Endothelial cell of umbilical vein (primary cell): ENCODE data around the gene CEP250. TPM values are rescaled to one million over a fixed set of nuclear protein-coding genes. Genes with fewer than 3 reads are reported as not detected.

ENCODE experiments used
- BruUV-seq: library from RNA; stranded (reverse); fragments of 400-500 nt; replicated peaks from 2 replicates; lab custom pipeline; 2021; lab: Mats Ljungman, UMichigan
- CTCF ChIA-PET: fragments of 300-600, 350-600 bp; sonication (Branson Sonifier 250); formaldehyde crosslinking; loops from one replicate; lab custom pipeline; 2021; ENCODE audit warnings: antibody characterized with exemption, inconsistent platforms; lab: Charles Lee
- POLR2A ChIA-PET: fragments of 300-600, 350-600 bp; sonication (Branson Sonifier 250); formaldehyde crosslinking; loops from one replicate; lab custom pipeline; 2021; ENCODE audit warnings: antibody characterized with exemption, inconsistent platforms; lab: Charles Lee
- DNase-seq: peaks from one replicate; pipeline ENCODE4 v3.0.0-alpha.2; 2011; ENCODE audit warnings: low read depth, low spot score
- FAIRE-seq: peaks from 2 replicates; lab custom pipeline; 2011; peaks lifted over from hg19 to GRCh38; lab: Jason Lieb, UNC
- H2AFZ ChIP-seq: 2 replicates; pipeline ENCODE4 v1.6.0; 2012; ENCODE audit warnings: low read depth, low read length, control low read depth, inconsistent platforms
- H3K27ac ChIP-seq: 2 replicates; pipeline ENCODE4 v1.5.1; 2011; ENCODE audit warnings: low read depth, mild to moderate bottlenecking, control low read depth, low read length, moderate library complexity; ENCODE audit not compliant: insufficient read depth
- H3K27me3 ChIP-seq, 2 experiments: 2 replicates each; pipeline versions ENCODE4 v1.6.0 to v1.6.1; 2011; ENCODE audit warnings: low read length in 2 of 2, mixed read lengths in 1 of 2; ENCODE audit not compliant: control insufficient read depth in 2 of 2, insufficient read depth in 2 of 2
- H3K36me3 ChIP-seq, 2 experiments: 2 replicates in 1 of 2; 3 replicates in 1 of 2; pipeline ENCODE4 v1.5.1; 2011; ENCODE audit warnings: low read length in 2 of 2, mild to moderate bottlenecking in 1 of 2, moderate library complexity in 1 of 2; ENCODE audit not compliant: control insufficient read depth in 2 of 2, insufficient read depth in 2 of 2; ENCODE audit errors: extremely low read depth in 1 of 2
- H3K4me1 ChIP-seq: 3 replicates; pipeline ENCODE4 v1.5.1; 2011; ENCODE audit warnings: mild to moderate bottlenecking, low read length; ENCODE audit not compliant: control insufficient read depth, insufficient read depth; ENCODE audit errors: extremely low read depth
- H3K4me2 ChIP-seq: 2 replicates; pipeline ENCODE4 v1.6.1; 2011; ENCODE audit warnings: low read length, control low read depth, mixed read lengths; ENCODE audit not compliant: insufficient read depth
- H3K4me3 ChIP-seq, 3 experiments: fragments of 200-600 bp in 1 of 3; sonication (generic), shearing (Covaris generic) in 1 of 3; replicated peaks in 1 of 3; 2 replicates each; pipeline ENCODE4 v1.5.1; 2011 to 2016; ENCODE audit warnings: control low read depth in 3 of 3, low read length in 3 of 3, mild to moderate bottlenecking in 2 of 3, inconsistent platforms in 1 of 3, low read depth in 1 of 3, moderate library complexity in 1 of 3; ENCODE audit not compliant: insufficient read depth in 1 of 3
- H3K79me2 ChIP-seq: 2 replicates; pipeline ENCODE4 v1.6.0; 2012; ENCODE audit warnings: low read length, inconsistent platforms; ENCODE audit not compliant: control insufficient read depth, insufficient read depth
- H3K9ac ChIP-seq: replicated peaks from 2 replicates; pipeline ENCODE3; 2011; ENCODE audit warnings: low read length, control low read depth; ENCODE audit not compliant: insufficient read depth; ENCODE audit errors: extremely low read depth
- H3K9me1 ChIP-seq: replicated peaks from 3 replicates; pipeline ENCODE4 v1.6.0; 2011; ENCODE audit warnings: mild to moderate bottlenecking, low read length; ENCODE audit not compliant: control insufficient read depth, insufficient read depth; ENCODE audit errors: extremely low read depth
- H3K9me3 ChIP-seq: replicated peaks from 2 replicates; pipeline ENCODE4 v1.5.1; 2012; ENCODE audit warnings: low read length, inconsistent platforms; ENCODE audit not compliant: control insufficient read depth, insufficient read depth
- H4K20me1 ChIP-seq: replicated peaks from 2 replicates; pipeline ENCODE3; 2011; ENCODE audit warnings: mild to moderate bottlenecking, low read length; ENCODE audit not compliant: control insufficient read depth, insufficient read depth; ENCODE audit errors: extremely low read depth
- EZH2 ChIP-seq: IDR thresholded peaks from 2 replicates; pipeline ENCODE4 v1.6.1; 2012; ENCODE audit warnings: borderline replicate concordance, low read depth, mild to moderate bottlenecking, moderate library complexity, low read length, inconsistent platforms; ENCODE audit not compliant: severe bottlenecking
- FOS ChIP-seq: IDR thresholded peaks from 2 replicates; pipeline ENCODE4 v1.6.1; 2011; ENCODE audit warnings: mild to moderate bottlenecking, low read length, moderate library complexity, borderline replicate concordance; ENCODE audit not compliant: insufficient read depth
- GATA2 ChIP-seq: IDR thresholded peaks from 2 replicates; pipeline ENCODE4 v1.7.0; 2011; ENCODE audit warnings: low read depth, mild to moderate bottlenecking, moderate library complexity, mixed read lengths, low read length; ENCODE audit not compliant: insufficient read length, insufficient read depth
- JUN ChIP-seq: IDR thresholded peaks from 2 replicates; pipeline ENCODE4 v1.6.1; 2011; ENCODE audit warnings: borderline replicate concordance, low read depth; ENCODE audit not compliant: insufficient read length, insufficient read depth
- MYC ChIP-seq: IDR thresholded peaks from one replicate; pipeline ENCODE4 v1.6.1; 2011; ENCODE audit warnings: mild to moderate bottlenecking, low read depth, low read length
- POLR2A ChIP-seq: IDR thresholded peaks from 2 replicates; pipeline ENCODE4 v1.6.1; 2012; ENCODE audit warnings: low read depth, mild to moderate bottlenecking, control low read depth, low read length
- POLR2AphosphoS5 ChIP-seq: IDR thresholded peaks from 2 replicates; pipeline ENCODE4 v1.6.1; 2012; ENCODE audit warnings: low read depth, mild to moderate bottlenecking, control low read depth, low read length, moderate library complexity; ENCODE audit not compliant: insufficient read depth
- dilution Hi-C: fragments of 300-500 bp; cut with MboI; formaldehyde crosslinking; loops from one replicate; pipeline ENCODE4 v1.15.0; 2019; ENCODE audit warnings: low sequenced_read_pairs; ENCODE audit not compliant: extremely low pct_ligation_motif_present
- intact Hi-C: fragments of 100-400 bp; cut with micrococcal nuclease; formaldehyde crosslinking; loops from one replicate; pipeline ENCODE4 v1.10.0; 2022
- polyA plus RNA-seq, 4 experiments: library from polyadenylated mRNA; depleted of rRNA in 3 of 4; stranded (reverse) in 3 of 4; unstranded in 1 of 4; fragments of >200 nt; gene quantifications; 2 replicates each; pipeline versions ENCODE4 v1.2.1 to v1.2.3, GENCODE V29; 2011 to 2012; ENCODE audit warnings: missing spikeins in 1 of 4
- total RNA-seq: library from RNA; stranded (reverse); gene quantifications from 2 replicates; pipeline ENCODE4 v1.2.3, GENCODE V29; 2021
- TF ChIP-seq, protein P1 (sequence below), 2 donors: IDR thresholded peaks; 1 replicate in 1 of 2; 2 replicates in 1 of 2; pipeline ENCODE4 v1.5.1; 2011; ENCODE audit warnings: low read length in 2 of 2, mild to moderate bottlenecking in 2 of 2, moderate library complexity in 2 of 2, control low read depth in 1 of 2, inconsistent platforms in 1 of 2, low read depth in 1 of 2; ENCODE audit not compliant: insufficient read depth in 1 of 2; ENCODE audit errors: extremely low read depth in 1 of 2
- TF ChIP-seq, protein P2 (sequence below): IDR thresholded peaks from 2 replicates; pipeline ENCODE4 v1.6.1; 2011; ENCODE audit not compliant: insufficient read depth, insufficient read length

CEP250 gene
- total and polyA plus RNA-seq, 2 donors (not counting 3 experiments of a cell fraction or from before 2014, with no cell fraction given), result 5.3 to 58.9 TPM

DNA sequence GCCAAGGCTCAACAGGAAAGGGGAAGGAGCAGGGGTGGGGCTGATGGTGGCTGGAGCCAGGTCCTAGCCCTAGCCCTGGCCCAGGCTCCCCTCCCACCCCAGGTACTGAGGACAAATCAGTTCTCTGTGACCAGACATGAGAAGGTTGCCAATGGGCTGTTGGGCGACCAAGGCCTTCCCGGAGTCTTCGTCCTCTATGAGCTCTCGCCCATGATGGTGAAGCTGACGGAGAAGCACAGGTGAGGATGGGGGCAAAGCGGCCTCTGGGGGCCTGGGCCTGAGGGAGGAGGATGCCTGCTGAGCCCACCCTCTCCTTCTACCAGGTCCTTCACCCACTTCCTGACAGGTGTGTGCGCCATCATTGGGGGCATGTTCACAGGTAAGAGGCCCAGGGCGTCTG lies 101.5 kb downstream of the CEP250 start:
- ChIA-PET POLR2A (no interaction called here), CTCF (interaction anchor here (1.0 kb wide), 1 partner anchor 22 kb away, joined by 3 read pairs; no protein-coding TSS in a partner anchor)
- Histone ChIP-seq H3K9ac (no peak overlapping the region), H2AFZ (no peak overlapping the region), H3K4me1 (no peaks in the 10 kb centered on the region), H3K27ac (no peak overlapping the region), H3K9me3 (no peaks in the 10 kb centered on the region), H3K36me3 (peaks cover 3 to 35% of the 10 kb centered on the region in 2 experiments), H4K20me1 (no peaks in the 10 kb centered on the region), H3K4me3 (no peak overlapping the region), H3K79me2 (no peaks in the 10 kb centered on the region), H3K27me3 (no peaks in the 10 kb centered on the region), H3K9me1 (no peaks in the 10 kb centered on the region), H3K4me2 (no peak overlapping the region)
- DNase-seq, result no peak
- BruUV-seq, result TSS peak; percentile 14
- intact Hi-C loops, result no loop called here
- TF ChIP-seq, protein P1, sequence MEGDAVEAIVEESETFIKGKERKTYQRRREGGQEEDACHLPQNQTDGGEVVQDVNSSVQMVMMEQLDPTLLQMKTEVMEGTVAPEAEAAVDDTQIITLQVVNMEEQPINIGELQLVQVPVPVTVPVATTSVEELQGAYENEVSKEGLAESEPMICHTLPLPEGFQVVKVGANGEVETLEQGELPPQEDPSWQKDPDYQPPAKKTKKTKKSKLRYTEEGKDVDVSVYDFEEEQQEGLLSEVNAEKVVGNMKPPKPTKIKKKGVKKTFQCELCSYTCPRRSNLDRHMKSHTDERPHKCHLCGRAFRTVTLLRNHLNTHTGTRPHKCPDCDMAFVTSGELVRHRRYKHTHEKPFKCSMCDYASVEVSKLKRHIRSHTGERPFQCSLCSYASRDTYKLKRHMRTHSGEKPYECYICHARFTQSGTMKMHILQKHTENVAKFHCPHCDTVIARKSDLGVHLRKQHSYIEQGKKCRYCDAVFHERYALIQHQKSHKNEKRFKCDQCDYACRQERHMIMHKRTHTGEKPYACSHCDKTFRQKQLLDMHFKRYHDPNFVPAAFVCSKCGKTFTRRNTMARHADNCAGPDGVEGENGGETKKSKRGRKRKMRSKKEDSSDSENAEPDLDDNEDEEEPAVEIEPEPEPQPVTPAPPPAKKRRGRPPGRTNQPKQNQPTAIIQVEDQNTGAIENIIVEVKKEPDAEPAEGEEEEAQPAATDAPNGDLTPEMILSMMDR (IDR thresholded peaks at IDR 0.05; ENCODE audit: extremely low read depth in 1 of 2, insufficient read depth in 1 of 2, low read depth in 1 of 2, low read length in 2 of 2), result no peak
- TF ChIP-seq GATA2, result no peak
- FAIRE-seq, result no peak
- dilution Hi-C loops, result no loop called here

DNA sequence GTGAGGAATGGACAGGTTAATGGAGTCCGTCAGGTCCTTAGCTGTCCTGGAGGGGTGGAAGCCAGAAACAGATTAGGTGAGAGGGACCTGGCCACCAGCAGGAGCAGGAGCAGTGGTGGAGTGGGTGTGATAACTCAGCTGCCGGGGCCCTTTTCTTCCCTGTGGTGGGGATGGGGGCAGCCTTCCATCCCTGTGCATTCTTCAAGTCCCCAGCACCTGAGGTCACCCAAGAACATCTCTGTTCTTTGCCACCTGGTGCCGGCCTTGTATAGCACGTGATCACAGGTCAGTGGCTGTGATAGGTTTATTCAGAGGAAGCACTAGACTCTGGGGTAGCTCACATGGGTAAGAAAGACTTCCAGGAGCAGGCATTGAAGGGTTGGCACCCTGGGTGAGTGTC lies 103.1 kb downstream of the CEP250 start:
- no peak for FAIRE-seq
- ChIA-PET POLR2A (interaction anchor here (0.6 kb wide), 1 partner anchor 118 kb away, joined by 12 read pairs; no protein-coding TSS in a partner anchor), CTCF (interaction anchor here (1.7 kb wide), 1 partner anchor 16 kb away, joined by 3 read pairs; no protein-coding TSS in a partner anchor)
- Histone ChIP-seq H3K27ac (no peak overlapping the region), H3K4me1 (no peaks in the 10 kb centered on the region), H3K36me3 (peaks cover 0 to 31% of the 10 kb centered on the region in 2 experiments), H3K4me3 (no peak overlapping the region), H4K20me1 (no peaks in the 10 kb centered on the region), H3K9me3 (no peaks in the 10 kb centered on the region), H3K9ac (no peak overlapping the region), H2AFZ (no peak overlapping the region), H3K27me3 (no peaks in the 10 kb centered on the region), H3K4me2 (no peak overlapping the region), H3K9me1 (no peaks in the 10 kb centered on the region), H3K79me2 (no peaks in the 10 kb centered on the region)
- dilution Hi-C loops, result no loop called here
- DNase-seq, result no peak
- no TSS peak for BruUV-seq
- no peak for TF ChIP-seq POLR2AphosphoS5
- TF ChIP-seq EZH2, result no peak
- no peak for TF ChIP-seq GATA2
- TF ChIP-seq, protein P1 (IDR thresholded peaks at IDR 0.05; ENCODE audit: extremely low read depth in 1 of 2, insufficient read depth in 1 of 2, low read depth in 1 of 2, low read length in 2 of 2), result no peak
- TF ChIP-seq FOS, result no peak
- no peak for TF ChIP-seq JUN
- TF ChIP-seq, protein P2, sequence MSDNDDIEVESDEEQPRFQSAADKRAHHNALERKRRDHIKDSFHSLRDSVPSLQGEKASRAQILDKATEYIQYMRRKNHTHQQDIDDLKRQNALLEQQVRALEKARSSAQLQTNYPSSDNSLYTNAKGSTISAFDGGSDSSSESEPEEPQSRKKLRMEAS, result no peak
- TF ChIP-seq MYC, result no peak
- TF ChIP-seq POLR2A, result no peak
- intact Hi-C loops, result no loop called here
